Common myeloid progenitor, CD34-positive (primary cell): ENCODE measurements around the gene ASXL2.

Experiments
- CTCF ChIA-PET: fragments of 350-600 bp; sonication (Branson Sonifier 250); formaldehyde crosslinking; loops from one replicate; lab custom pipeline; 2021; ENCODE audit warnings: antibody characterized with exemption; lab: Charles Lee
- POLR2A ChIA-PET: fragments of 350-600 bp; sonication (Branson Sonifier 250); formaldehyde crosslinking; loops from one replicate; lab custom pipeline; 2021; ENCODE audit warnings: antibody characterized with exemption; lab: Charles Lee
- DNase-seq, 3 donors: peaks; one replicate each; pipeline versions ENCODE4 v3.0.0 to v3.0.0-alpha.2; 2013
- H3K27ac ChIP-seq, 2 experiments: 1 replicate in 1 of 2; 2 replicates in 1 of 2; pipeline ENCODE4 v1.7.0; 2013; ENCODE audit warnings: inconsistent platforms in 2 of 2, low read length in 2 of 2, mild to moderate bottlenecking in 2 of 2, low read depth in 1 of 2, moderate library complexity in 1 of 2; ENCODE audit not compliant: severe bottlenecking in 2 of 2, insufficient read depth in 1 of 2, poor library complexity in 1 of 2
- H3K27me3 ChIP-seq, 5 experiments: replicated peaks in 2 of 5; 1 replicate in 3 of 5; 2 replicates in 2 of 5; pipeline versions ENCODE4 v1.6.1 to v1.7.0; 2013; ENCODE audit warnings: low read length in 4 of 5, mild to moderate bottlenecking in 2 of 5, moderate library complexity in 2 of 5, inconsistent platforms in 1 of 5; ENCODE audit not compliant: insufficient read depth in 5 of 5, control insufficient read depth in 4 of 5
- H3K36me3 ChIP-seq, 4 experiments: 1 replicate in 2 of 4; 2 replicates in 2 of 4; pipeline versions ENCODE4 v1.6.1 to v1.7.0; 2013; ENCODE audit warnings: low read length in 3 of 4, control low read depth in 1 of 4, mild to moderate bottlenecking in 1 of 4; ENCODE audit not compliant: control insufficient read depth in 4 of 4, insufficient read depth in 4 of 4
- H3K4me1 ChIP-seq, 4 experiments: 1 replicate in 3 of 4; 2 replicates in 1 of 4; pipeline versions ENCODE4 v1.6.1 to v1.7.1; 2013; ENCODE audit warnings: low read length in 3 of 4, mild to moderate bottlenecking in 3 of 4, control low read depth in 1 of 4, inconsistent platforms in 1 of 4, moderate library complexity in 1 of 4; ENCODE audit not compliant: control insufficient read depth in 4 of 4, insufficient read depth in 4 of 4; ENCODE audit errors: control extremely low read depth in 1 of 4
- H3K4me3 ChIP-seq, 7 experiments: 1 replicate in 4 of 7; 2 replicates in 3 of 7; pipeline versions ENCODE4 v1.5.1 to v1.7.0; 2013; ENCODE audit warnings: mild to moderate bottlenecking in 7 of 7, low read length in 6 of 7, moderate library complexity in 6 of 7, inconsistent platforms in 2 of 7, low read depth in 2 of 7, control low read depth in 1 of 7; ENCODE audit not compliant: insufficient read depth in 4 of 7, control insufficient read depth in 1 of 7; ENCODE audit errors: extremely low read depth in 1 of 7
- H3K9me3 ChIP-seq, 5 experiments: 1 replicate in 4 of 5; 2 replicates in 1 of 5; pipeline versions ENCODE4 v1.6.1 to v1.7.1; 2013; ENCODE audit warnings: low read length in 4 of 5, mild to moderate bottlenecking in 2 of 5, inconsistent platforms in 1 of 5, low read depth in 1 of 5, moderate library complexity in 1 of 5; ENCODE audit not compliant: control insufficient read depth in 4 of 5, insufficient read depth in 2 of 5; ENCODE audit errors: control extremely low read depth in 1 of 5
- WGBS: methylation state at CpG from one replicate; pipeline ENCODE4 v1.1.5; 2013; ENCODE audit not compliant: insufficient coverage; 5-methylcytosine and 5-hydroxymethylcytosine counted together

The ASXL2 gene

DNA sequence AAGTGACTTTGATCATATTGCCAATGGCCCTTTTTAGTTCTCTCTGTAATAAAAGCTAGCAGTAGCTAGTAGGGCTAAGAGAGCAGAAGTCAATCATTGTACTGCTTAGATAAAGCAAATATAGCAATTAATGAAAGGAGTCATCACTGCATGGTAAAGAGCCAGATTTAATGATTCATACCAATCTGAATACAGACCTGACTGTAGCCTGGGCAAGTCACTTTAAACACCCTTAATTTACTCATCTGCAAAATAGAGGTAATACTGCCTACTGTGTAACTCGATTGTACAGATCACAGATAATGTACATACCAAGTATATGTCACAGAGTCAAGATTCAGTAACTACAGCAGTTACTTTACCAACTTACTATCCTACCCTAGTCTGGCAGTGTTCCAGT, 63.6 kb downstream of the ASXL2 start:
- Histone ChIP-seq H3K36me3 (peaks cover 2 to 9% (median 5%) of the 10 kb centered on the region in 4 experiments), H3K9me3 (no peaks in the 10 kb centered on the region), H3K4me3 (no peak overlapping the region), H3K4me1 (no peaks in the 10 kb centered on the region), H3K27ac (no peak overlapping the region), H3K27me3 (no peaks in the 10 kb centered on the region)
- DNase-seq = no peak
- ChIA-PET POLR2A (no interaction called here), CTCF (no interaction called here)
- 100% methylated on average over 1 of the region's 1 CpG for WGBS

DNA sequence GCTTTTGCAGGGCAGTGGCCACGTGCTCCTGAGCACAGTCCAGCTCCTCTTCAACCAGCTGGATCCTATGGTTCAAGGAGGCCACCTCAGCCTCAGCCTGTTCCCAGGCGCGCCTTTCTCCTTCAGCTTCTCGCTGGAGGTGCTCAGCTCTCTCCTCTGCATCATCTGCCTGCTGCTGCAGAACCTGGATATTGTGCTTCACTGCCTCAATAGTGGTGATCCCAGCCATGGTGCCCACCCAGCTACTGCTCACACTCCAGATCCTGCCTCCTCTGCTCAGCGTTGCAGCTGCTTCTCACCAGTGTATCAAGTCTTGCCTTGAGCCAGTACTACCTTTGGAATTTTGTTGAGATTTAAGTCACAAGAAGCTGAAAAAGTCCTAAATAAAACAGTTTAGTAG, 67.9 kb downstream of the ASXL2 start:
- no peak overlapping the region for H3K4me3 ChIP-seq
- H3K27ac ChIP-seq = no peak overlapping the region
- DNase-seq = no peak
- H3K9me3 ChIP-seq = no peaks in the 10 kb centered on the region
- H3K36me3 ChIP-seq = peaks cover 0 to 13% (median 8%) of the 10 kb centered on the region in 4 experiments
- ChIA-PET POLR2A (no interaction called here), CTCF (interaction anchor here (0.9 to 2.2 kb wide), 6 partner anchors 8 to 42 kb away, joined by 3 to 9 read pairs (median 4); no protein-coding TSS in a partner anchor)
- no peaks in the 10 kb centered on the region for H3K27me3 ChIP-seq
- H3K4me1 ChIP-seq = no peaks in the 10 kb centered on the region
- WGBS = 97% methylated on average over 3 of the region's 5 CpGs

DNA sequence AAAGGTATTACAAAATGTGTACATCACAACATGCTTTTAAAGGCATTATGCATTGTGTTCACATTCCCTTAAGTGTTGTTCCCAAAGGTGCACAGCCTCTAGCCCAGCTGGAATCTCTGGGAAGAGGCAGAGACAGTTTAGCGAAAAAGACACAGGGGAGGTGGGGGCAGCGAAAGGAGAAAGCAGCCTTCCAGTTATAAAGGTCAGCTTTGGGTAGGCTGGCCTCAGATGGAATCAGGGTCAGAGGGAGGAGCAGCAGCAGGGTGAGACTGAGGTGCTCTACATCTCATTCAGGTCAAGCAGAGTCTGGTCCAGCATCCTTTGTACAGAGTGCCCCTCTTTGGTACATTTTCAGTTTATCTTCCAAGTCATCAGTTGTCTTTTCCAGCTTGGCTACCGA, 68.6 kb downstream of the ASXL2 start:
- POLR2A ChIA-PET = no interaction called here
- no peaks in the 10 kb centered on the region for H3K9me3 ChIP-seq
- H3K27ac ChIP-seq = no peak overlapping the region
- no peak overlapping the region for H3K4me3 ChIP-seq
- H3K4me1 ChIP-seq = no peaks in the 10 kb centered on the region
- no peaks in the 10 kb centered on the region for H3K27me3 ChIP-seq
- CTCF ChIA-PET = interaction anchor here (0.9 to 2.2 kb wide), 4 partner anchors 9 to 43 kb away, joined by 3 to 9 read pairs (median 4); no protein-coding TSS in a partner anchor
- DNase-seq = no peak
- WGBS = 97% methylated on average over 3 of the region's 3 CpGs
- H3K36me3 ChIP-seq = peaks cover 0 to 18% (median 10%) of the 10 kb centered on the region in 4 experiments

DNA sequence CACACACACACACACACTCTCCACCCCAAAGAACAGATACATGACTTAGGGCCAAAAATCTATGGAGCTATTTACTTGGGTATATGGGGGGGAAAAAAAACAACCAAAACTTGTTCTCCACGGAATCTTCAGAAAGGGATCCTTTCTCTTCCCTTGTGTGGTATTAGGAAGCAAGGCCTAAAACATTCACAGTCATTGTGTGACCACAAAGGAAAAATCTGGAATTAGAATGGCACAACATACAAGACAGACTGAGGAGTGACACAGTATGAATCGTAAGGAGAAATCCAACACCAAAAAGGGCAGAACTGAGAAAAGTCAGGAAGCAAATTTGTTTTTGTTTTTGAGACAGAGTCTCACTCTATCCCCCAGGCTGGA, 70.3 kb downstream of the ASXL2 start:
- CTCF ChIA-PET = interaction anchor here (2.2 kb wide), 1 partner anchor 11 kb away, joined by 9 read pairs; no protein-coding TSS in a partner anchor
- no peak for DNase-seq
- Histone ChIP-seq H3K27ac (no peak overlapping the region), H3K4me1 (no peaks in the 10 kb centered on the region), H3K4me3 (no peak overlapping the region), H3K36me3 (peaks cover 6 to 33% (median 19%) of the 10 kb centered on the region in 4 experiments), H3K27me3 (no peaks in the 10 kb centered on the region), H3K9me3 (no peaks in the 10 kb centered on the region)
- 100% methylated on average over 2 of the region's 2 CpGs for WGBS
- POLR2A ChIA-PET = interaction anchor here (0.6 kb wide), 1 partner anchor 443 kb away, joined by 3 read pairs; no protein-coding TSS in a partner anchor

DNA sequence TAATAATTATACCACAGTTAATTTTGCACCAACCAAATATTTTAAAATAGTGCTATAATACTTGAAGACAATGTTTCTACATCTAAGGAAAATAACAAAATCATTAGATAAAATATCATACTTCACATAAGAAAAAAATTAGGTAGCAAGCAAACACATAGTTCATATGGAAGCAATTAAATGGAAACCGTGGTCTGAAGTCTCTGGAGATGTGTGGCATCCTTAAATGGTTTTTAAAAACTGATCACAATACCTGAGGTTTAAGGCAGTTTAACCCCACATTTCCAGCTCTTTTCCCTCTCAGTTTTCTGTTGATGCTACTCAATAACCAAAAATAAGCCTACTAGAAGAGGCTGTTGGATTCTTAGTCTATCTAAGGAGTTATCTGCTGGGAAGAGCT, 71.3 kb downstream of the ASXL2 start:
- no peak overlapping the region for H3K27ac ChIP-seq
- DNase-seq = no peak
- no CpG with 5 or more reads among the region's 1 CpG for WGBS
- peaks cover 8 to 39% (median 22%) of the 10 kb centered on the region in 4 experiments for H3K36me3 ChIP-seq
- H3K27me3 ChIP-seq = no peaks in the 10 kb centered on the region
- no peak overlapping the region for H3K4me3 ChIP-seq
- H3K4me1 ChIP-seq = no peaks in the 10 kb centered on the region
- H3K9me3 ChIP-seq = no peaks in the 10 kb centered on the region
- ChIA-PET CTCF (no interaction called here), POLR2A (no interaction called here)

DNA sequence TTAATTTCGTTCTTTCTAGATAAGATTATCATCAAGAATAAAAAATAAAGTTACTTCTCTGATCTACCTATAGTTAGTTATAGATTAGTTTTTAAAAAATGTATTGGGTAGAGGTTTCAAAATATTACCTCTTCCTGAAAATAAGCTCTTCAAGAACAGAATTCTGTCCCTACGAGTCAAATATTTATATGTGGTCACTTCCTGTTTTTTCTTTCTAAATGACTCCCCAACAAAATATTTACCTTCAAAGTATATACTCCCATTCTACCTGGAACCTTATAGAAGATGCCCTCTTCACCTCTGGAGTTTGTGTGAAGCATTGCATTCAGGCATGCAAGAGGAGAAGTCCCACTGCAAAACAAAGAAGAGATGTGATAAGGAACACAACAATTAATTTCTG, 72.3 kb downstream of the ASXL2 start:
- H3K27ac ChIP-seq = no peak overlapping the region
- no CpG with 5 or more reads among the region's 2 CpGs for WGBS
- H3K27me3 ChIP-seq = no peaks in the 10 kb centered on the region
- H3K9me3 ChIP-seq = no peaks in the 10 kb centered on the region
- H3K4me3 ChIP-seq = no peak overlapping the region
- ChIA-PET POLR2A (no interaction called here), CTCF (no interaction called here)
- no peaks in the 10 kb centered on the region for H3K4me1 ChIP-seq
- no peak for DNase-seq
- peaks cover 8 to 42% (median 22%) of the 10 kb centered on the region in 4 experiments for H3K36me3 ChIP-seq

DNA sequence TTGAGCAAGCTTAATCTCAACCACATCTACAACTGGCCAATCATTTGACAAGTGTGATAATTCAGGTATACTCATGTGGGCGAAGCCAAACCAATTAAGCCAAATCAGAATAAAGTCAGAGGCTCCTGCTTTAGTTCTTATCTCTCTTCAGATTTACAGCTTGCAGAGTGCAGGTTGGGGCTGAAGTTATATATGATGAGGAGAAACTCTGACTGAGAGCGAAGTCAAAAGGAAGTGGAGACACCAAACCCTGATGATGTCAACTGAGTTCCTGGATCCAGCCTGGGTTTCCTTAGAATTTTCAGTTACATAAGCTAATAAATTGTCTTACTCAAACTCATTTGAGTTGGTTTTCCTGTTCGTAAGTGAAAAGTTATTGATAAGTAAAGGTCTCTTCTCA, 73.9 kb downstream of the ASXL2 start:
- H3K27me3 ChIP-seq = no peaks in the 10 kb centered on the region
- WGBS = 100% methylated on average over 1 of the region's 3 CpGs
- no peak overlapping the region for H3K27ac ChIP-seq
- no peaks in the 10 kb centered on the region for H3K9me3 ChIP-seq
- H3K36me3 ChIP-seq = peaks cover 5 to 35% (median 18%) of the 10 kb centered on the region in 4 experiments
- DNase-seq = no peak
- ChIA-PET POLR2A (no interaction called here), CTCF (no interaction called here)
- H3K4me1 ChIP-seq = no peaks in the 10 kb centered on the region
- no peak overlapping the region for H3K4me3 ChIP-seq
